GM19324 (cell line): Measurements from ENCODE around the gene SNAI3.

Experiments used
- ATAC-seq: cut with Tn5 transposase; IDR thresholded peaks from one replicate; pipeline ENCODE4 v1.9.1; 2021; ENCODE audit warnings: mild to moderate bottlenecking, moderate library complexity; ENCODE audit not compliant: unreplicated experiment, low FRiP score

The SNAI3 gene

DNA sequence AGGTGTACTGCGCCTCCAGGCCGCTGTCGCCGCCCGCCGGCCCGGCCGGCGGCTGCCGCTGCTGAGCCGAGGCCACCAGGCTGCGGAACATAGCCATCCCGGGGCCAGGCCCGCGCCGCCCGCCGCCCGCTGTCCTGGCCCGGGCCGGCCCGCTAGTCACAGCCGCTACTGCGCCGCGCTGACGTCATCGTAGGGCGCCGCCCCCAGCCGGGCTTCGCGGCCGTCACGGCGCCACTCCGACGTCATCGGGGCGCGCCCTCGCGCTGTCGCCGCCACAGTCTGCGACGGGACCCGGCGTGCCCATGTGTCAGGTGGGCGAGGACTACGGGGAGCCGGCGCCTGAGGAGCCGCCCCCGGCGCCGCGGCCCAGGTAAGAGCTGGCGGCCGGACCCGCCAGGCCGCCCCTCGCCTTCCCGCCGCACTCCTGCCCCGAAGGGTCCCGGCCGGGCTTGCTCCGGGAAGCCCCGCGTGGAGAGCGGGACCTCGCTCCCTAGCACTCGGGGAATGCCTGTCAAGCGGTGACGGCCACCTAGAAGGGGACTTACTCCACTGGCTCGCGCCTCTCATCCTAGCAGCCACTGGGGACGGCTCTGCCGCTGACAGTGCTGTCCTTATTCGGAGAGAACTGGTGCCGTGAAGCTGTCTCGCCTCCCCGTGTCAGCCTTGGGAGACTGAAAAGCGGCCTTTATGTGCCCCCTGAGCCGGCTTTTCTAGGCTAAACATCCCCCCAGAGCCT, 20.1 kb upstream of the SNAI3 start, which contains the start of the genes CTU2 and RNF166:
CTU2 (plus strand) TSS at position 275 of the 736 bp plus-strand sequence; CDS start at position 303, 28 bp downstream.
RNF166 (minus strand) TSS at position 180 of the 736 bp plus-strand sequence; CDS start at position 97, 83 bp downstream.
- ATAC-seq, result peak; percentile 81

DNA sequence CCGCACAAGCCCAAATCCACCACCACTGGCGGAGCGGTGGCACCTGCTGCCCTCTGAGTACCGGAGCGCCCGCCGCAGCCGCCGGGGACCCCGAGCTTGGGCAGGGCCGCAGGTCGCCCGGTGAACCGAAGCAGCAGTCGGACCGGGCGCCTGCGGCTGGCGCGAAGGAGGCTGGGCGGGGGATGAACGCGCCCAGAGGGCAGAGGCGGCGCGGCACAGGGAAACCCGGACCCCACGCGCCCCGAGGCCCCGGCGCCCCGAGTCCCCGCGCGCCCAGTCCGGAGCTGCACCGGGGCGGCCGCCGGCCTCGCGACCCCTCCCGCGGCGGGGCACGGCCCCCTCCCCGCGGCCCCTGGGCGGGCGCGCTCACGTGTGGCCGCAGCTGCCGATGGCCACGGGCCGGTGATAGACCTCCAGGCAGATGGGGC, 19.5 kb upstream of the SNAI3 start:
- peak; percentile 16 for ATAC-seq

GRCh38 chr16:88705076-88705684, 18.9 kb upstream of the SNAI3 start:
- ATAC-seq, result no peak

GRCh38 chr16:88703486-88704309, 17.4 kb upstream of the SNAI3 start:
- no peak for ATAC-seq

- ATAC-seq, result no peak
These were observed 16.3 kb upstream of the SNAI3 start for GRCh38 chr16:88702371-88703210.

- ATAC-seq, result no peak
These were observed 15.5 kb upstream of the SNAI3 start for GRCh38 chr16:88701581-88702370.

DNA sequence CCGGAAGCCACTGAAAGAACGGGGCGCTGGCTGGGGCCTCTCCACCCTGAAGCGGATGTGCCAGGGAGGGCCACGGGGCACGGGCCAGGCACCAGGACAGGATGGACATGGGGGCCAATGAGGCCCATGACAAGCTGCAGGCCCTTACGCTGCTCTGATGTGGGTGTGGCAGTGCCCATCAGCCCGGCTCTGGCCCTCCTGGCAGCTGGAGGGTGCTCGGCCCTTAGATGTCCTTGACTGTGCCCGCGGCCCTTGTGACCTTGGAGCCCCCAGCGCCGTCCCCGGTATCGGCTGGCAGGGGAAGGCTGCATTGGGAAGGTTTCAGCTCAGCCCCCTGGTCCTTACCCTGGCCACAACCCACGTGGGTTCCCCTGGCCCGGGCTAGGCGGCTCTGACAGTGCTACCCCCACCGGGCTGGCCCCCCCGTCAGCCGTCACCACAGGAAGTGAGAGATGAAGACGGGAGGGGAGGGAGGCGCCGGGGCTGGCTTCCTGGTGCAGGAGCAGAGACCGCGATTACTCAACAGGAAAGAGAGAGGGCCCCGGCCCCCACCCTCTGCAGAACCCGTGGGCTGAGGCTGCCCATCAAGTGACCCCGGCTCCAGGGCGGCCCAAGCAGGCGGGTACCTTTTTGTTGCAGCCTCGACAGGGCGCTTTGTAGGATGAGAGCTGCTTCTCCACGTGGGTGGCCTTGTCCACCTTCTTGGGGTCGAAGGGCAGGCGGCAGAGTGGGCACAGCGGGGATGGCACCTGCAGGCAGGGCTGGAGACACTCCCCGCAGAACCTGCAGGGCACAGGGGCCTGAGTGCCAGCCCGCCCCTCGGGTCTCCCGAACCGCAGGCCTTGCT, 14.6 kb upstream of the SNAI3 start:
- peak; percentile 71 for ATAC-seq

DNA sequence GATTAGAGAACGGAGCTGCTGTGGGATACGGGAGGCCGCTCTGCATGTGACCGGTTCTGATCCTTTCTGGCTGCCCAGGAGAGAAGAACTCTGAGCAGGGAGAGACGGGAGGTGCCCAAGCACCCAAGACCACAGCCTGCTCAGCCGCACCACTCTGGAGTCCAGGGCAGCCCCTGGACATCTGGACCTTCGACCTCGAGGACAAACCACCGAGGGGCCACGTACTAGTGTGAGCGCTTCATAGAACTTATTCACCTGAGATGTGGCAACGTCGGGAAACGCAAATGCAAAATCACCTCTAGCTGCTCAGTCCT, 14.0 kb upstream of the SNAI3 start:
- no peak for ATAC-seq

GRCh38 chr16:88699180-88699579, 12.9 kb upstream of the SNAI3 start:
- ATAC-seq, result no peak

DNA sequence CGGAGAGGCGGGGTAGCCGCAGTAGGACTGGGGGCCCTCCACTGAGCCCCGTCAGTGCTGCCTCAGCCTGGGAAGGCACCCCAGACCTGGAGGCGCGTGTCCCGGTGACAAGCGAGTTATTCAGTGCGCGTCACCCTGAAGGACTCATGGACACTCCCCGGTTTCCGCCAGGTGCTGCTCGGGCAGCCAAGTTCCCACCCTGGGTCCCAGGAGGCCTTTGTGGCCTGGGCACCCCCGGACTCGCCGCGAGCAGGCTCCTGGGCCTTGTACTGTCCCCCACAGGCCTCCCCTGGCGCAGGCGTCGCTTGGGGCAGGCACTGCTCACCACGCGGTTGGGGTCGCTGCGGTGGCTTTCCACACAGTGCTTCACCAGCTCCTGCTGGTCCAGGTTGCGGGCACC, 12.3 kb upstream of the SNAI3 start:
- ATAC-seq, result no peak

- ATAC-seq, result no peak
These were observed 11.7 kb upstream of the SNAI3 start for GRCh38 chr16:88697831-88698615.

- no peak for ATAC-seq
These were observed 11.0 kb upstream of the SNAI3 start for GRCh38 chr16:88697116-88697830.

DNA sequence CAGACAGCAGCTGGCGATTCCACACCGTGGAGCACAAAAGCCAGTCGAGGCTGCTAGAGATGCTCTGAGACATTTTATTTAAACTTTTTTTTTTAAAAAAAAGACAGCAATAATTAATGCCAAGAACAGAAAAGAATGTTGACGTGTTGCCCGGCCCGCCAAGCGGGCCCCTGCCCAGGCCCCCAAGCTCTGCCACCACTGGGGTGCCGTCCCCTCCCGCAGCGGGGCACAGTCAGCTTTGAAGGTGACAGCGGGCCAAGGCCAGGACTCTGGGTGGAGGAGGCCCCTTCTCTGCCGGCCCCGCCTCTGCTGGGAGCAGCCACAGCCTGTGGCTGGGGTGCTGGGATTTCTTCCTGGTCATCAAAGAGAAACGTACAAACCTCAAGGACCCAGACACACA, 10.1 kb upstream of the SNAI3 start:
- ATAC-seq, result no peak

DNA sequence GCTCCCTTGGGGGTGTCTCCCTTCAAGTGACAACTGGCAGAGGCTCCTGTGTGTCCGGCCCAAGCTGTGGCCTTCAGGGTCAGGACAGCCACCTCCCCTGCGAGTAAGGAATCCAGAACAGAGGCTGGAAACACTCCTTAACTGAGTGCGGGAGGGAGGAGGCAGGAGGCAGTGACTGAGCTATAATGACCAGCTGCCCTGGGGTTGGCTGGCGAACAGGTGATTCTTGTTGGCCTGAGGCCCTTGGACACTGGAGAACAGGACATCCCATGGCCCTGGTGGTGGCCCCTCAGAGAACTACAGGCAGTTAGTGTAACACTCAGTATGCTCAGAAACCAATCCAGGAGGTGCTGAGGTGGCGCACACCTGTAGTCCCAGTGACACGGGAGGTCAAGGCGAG, 9.4 kb upstream of the SNAI3 start:
- no peak for ATAC-seq

- no peak for ATAC-seq
These were observed 8.9 kb upstream of the SNAI3 start for GRCh38 chr16:88695218-88695617.

DNA sequence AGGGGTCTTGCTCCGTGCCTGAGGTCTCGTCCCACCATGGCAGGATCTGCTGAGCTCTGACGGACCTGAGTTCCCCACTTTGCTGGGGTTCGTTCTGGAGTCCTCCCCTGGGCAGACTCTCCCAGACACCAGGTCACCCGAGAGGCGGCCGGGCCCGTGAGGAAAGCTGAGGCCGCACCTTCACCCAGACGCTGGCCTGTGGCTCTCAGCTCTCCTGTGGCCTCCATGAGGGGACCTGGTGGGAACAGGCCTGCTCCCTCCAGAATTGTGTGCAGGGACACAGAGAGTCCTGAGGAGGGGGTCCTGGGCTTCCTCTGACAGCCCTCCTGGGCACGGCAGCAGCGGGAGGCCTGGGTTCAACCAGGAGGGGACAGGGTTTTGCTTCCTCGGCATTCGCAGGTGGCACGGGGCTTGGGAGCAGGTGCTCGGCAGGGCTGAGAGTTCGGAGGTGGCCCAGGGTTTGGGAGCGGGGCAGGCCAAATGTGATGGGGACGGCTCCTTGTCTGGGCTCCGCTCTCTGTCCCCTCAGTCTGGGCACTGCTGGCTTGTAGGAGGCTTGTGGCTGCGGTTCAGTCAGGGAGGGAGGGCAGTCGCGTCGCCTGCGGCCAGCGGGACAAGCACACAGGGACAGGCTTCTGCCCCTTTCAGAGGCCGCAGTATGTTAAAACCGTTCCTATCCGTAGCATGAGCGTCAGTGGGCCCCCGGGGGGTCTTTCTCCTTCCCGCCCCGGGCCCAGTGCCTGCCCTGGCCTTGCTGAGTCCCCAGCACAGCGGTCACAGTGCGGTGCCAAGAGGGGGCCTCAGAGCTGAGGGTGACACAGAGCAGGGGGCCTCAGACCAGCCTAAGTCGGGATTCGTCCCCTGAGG, 8.1 kb upstream of the SNAI3 start:
- ATAC-seq, result no peak
